Right atrium auricular region (tissue), 2 donors: ENCODE data around the gene IGFBP1. TPM values are rescaled to one million over a fixed set of nuclear protein-coding genes. Genes with fewer than 3 reads are reported as not detected.

Source experiments
- DNase-seq: peaks from one replicate; pipeline ENCODE4 v3.0.0-alpha.2; 2019; ENCODE audit warnings: low spot score
- H3K27ac ChIP-seq, 2 donors: fragments of 200-600 bp; sonication (generic); 1 replicate in 1 of 2; 2 replicates in 1 of 2; pipeline ENCODE4 v1.5.1; 2016 to 2019
- H3K27me3 ChIP-seq, 2 donors: fragments of 200-600 bp; sonication (generic); one replicate each; pipeline versions ENCODE4 v1.5.1 to v1.6.0; 2017 to 2019
- H3K36me3 ChIP-seq: fragments of 200-600 bp; sonication (generic); one replicate; pipeline ENCODE4 v1.5.1; 2016
- H3K4me1 ChIP-seq, 2 donors: fragments of 200-600 bp; sonication (generic); one replicate each; pipeline versions ENCODE4 v1.5.1 to v1.6.0; 2017 to 2019
- H3K4me3 ChIP-seq, 2 donors: fragments of 200-600 bp; sonication (generic); 1 replicate in 1 of 2; 2 replicates in 1 of 2; pipeline ENCODE4 v1.5.1; 2017 to 2019; ENCODE audit warnings: mild to moderate bottlenecking in 1 of 2, moderate library complexity in 1 of 2
- H3K9me3 ChIP-seq, 2 donors: fragments of 200-600 bp; sonication (generic); one replicate each; pipeline ENCODE4 v1.5.1; 2019
- CTCF ChIP-seq, 2 donors: fragments of 200-600 bp; sonication (generic); IDR thresholded peaks; one replicate each; pipeline ENCODE4 v1.5.1; 2019; ENCODE audit warnings: antibody characterized with exemption in 2 of 2
- total RNA-seq, 2 donors: library from RNA; depleted of rRNA; stranded (reverse); fragments of >200 nt; gene quantifications; one replicate each; pipeline ENCODE4 v1.1.0, GENCODE V29; 2016

Gene IGFBP1
- total RNA-seq, 2 donors from 2014 or later = 1.6 TPM; not detected in 1

GRCh38 chr7:45921699-45922519 lies 33.6 kb downstream of the IGFBP1 start:
- no peaks in the 10 kb centered on the region for H3K9me3 ChIP-seq
- H3K36me3 ChIP-seq = no peaks in the 10 kb centered on the region
- peak overlapping the region in 1 of 2 donors; percentile 56 for H3K27ac ChIP-seq
- peak overlapping the region; percentile 39 to 56 for H3K4me3 ChIP-seq
- peak; percentile 83 for DNase-seq
- no peaks in the 10 kb centered on the region for H3K27me3 ChIP-seq
- TF ChIP-seq CTCF (IDR thresholded peaks at IDR 0.05) = peak; percentile 76 to 95
- peaks cover 0 to 51% of the 10 kb centered on the region in 2 donors for H3K4me1 ChIP-seq

GRCh38 chr7:45922810-45923209 lies 34.5 kb downstream of the IGFBP1 start:
- Histone ChIP-seq H3K9me3 (no peaks in the 10 kb centered on the region), H3K4me1 (peaks cover 0 to 49% of the 10 kb centered on the region in 2 donors), H3K4me3 (peak overlapping the region; percentile 4 to 56), H3K27ac (peak overlapping the region; percentile 20 to 30), H3K27me3 (no peaks in the 10 kb centered on the region), H3K36me3 (no peaks in the 10 kb centered on the region)
- DNase-seq = peak; percentile 58
- no peak for TF ChIP-seq CTCF (IDR thresholded peaks at IDR 0.05)

GRCh38 chr7:45923290-45923689 lies 35.0 kb downstream of the IGFBP1 start:
- H3K36me3 ChIP-seq = no peaks in the 10 kb centered on the region
- H3K27me3 ChIP-seq = no peaks in the 10 kb centered on the region
- peak; percentile 84 for DNase-seq
- peak; percentile 92 to 95 for TF ChIP-seq CTCF (IDR thresholded peaks at IDR 0.05)
- H3K4me3 ChIP-seq = peak overlapping the region in 1 of 2 donors; percentile 56
- peaks cover 0 to 46% of the 10 kb centered on the region in 2 donors for H3K4me1 ChIP-seq
- H3K9me3 ChIP-seq = no peaks in the 10 kb centered on the region
- peak overlapping the region in 1 of 2 donors; percentile 20 for H3K27ac ChIP-seq

- no peaks in the 10 kb centered on the region for H3K9me3 ChIP-seq
- no peak overlapping the region for H3K27ac ChIP-seq
- peak; percentile 34 for DNase-seq
- no peaks in the 10 kb centered on the region for H3K27me3 ChIP-seq
- TF ChIP-seq CTCF (IDR thresholded peaks at IDR 0.05) = no peak
- no peak overlapping the region for H3K4me3 ChIP-seq
- H3K36me3 ChIP-seq = no peaks in the 10 kb centered on the region
- peaks cover 0 to 46% of the 10 kb centered on the region in 2 donors for H3K4me1 ChIP-seq
These were observed 35.5 kb downstream of the IGFBP1 start for GRCh38 chr7:45923818-45924217.

GRCh38 chr7:45924283-45924682 lies 36.0 kb downstream of the IGFBP1 start:
- Histone ChIP-seq H3K4me1 (peaks cover 0 to 44% of the 10 kb centered on the region in 2 donors), H3K9me3 (no peaks in the 10 kb centered on the region), H3K27ac (no peak overlapping the region), H3K27me3 (no peaks in the 10 kb centered on the region), H3K4me3 (no peak overlapping the region), H3K36me3 (no peaks in the 10 kb centered on the region)
- TF ChIP-seq CTCF (IDR thresholded peaks at IDR 0.05) = no peak
- DNase-seq = peak; percentile 70
